ENCODE results near the gene MOCS1.

The MOCS1 gene

GRCh38 chr6:39865011-39865888 lies 69.0 kb downstream of the MOCS1 start:
- DNase-seq: peak; percentile 79

GRCh38 chr6:39861663-39862062 lies 72.6 kb downstream of the MOCS1 start:
- no peak for DNase-seq

- no peak for DNase-seq
Measured at GRCh38 chr6:39859025-39859424, 75.2 kb downstream of the MOCS1 start.

- DNase-seq: no peak
Measured at GRCh38 chr6:39855356-39855995, 78.8 kb downstream of the MOCS1 start.
